ENCODE measurements around the gene PPFIA3.
"Not testable (repeated sequence)": the region's sequence is repeated elsewhere in the genome, so short reads cannot be mapped to it uniquely, and the experiment has no call there.

Gene PPFIA3

GRCh38 chr19:49125025-49125731 is 5.8 kb downstream of the PPFIA3 start:
- no peak for DNase-seq (ENCODE audit: low spot score)

- no peak for DNase-seq (ENCODE audit: low spot score)
These were observed 7.2 kb downstream of the PPFIA3 start for GRCh38 chr19:49126575-49126974.

- DNase-seq (ENCODE audit: low spot score): not testable (repeated sequence)
These were observed 7.9 kb downstream of the PPFIA3 start for GRCh38 chr19:49127225-49127624.

GRCh38 chr19:49127674-49128544 is 8.6 kb downstream of the PPFIA3 start:
- peak; percentile 94 for DNase-seq (ENCODE audit: low spot score)

- DNase-seq (ENCODE audit: low spot score): no peak
These were observed 9.3 kb downstream of the PPFIA3 start for GRCh38 chr19:49128545-49129237.

GRCh38 chr19:49129238-49129583 is 9.9 kb downstream of the PPFIA3 start:
- no peak for DNase-seq (ENCODE audit: low spot score)

- no peak for DNase-seq (ENCODE audit: low spot score)
These were observed 11.0 kb downstream of the PPFIA3 start for GRCh38 chr19:49130325-49130724.

GRCh38 chr19:49132974-49133609 is 13.7 kb downstream of the PPFIA3 start:
- DNase-seq (ENCODE audit: low spot score): peak; percentile 16

- DNase-seq (ENCODE audit: low spot score): peak; percentile 32
These were observed 14.5 kb downstream of the PPFIA3 start for GRCh38 chr19:49133621-49134454.

- DNase-seq (ENCODE audit: low spot score): no peak
These were observed 16.3 kb downstream of the PPFIA3 start for GRCh38 chr19:49135686-49136085.

GRCh38 chr19:49136771-49137171 is 17.4 kb downstream of the PPFIA3 start:
- DNase-seq (ENCODE audit: low spot score): no peak

- no peak for DNase-seq (ENCODE audit: low spot score)
These were observed 21.6 kb downstream of the PPFIA3 start for GRCh38 chr19:49140951-49141350.

- DNase-seq (ENCODE audit: low spot score): no peak
These were observed 22.0 kb downstream of the PPFIA3 start for GRCh38 chr19:49141352-49141751.

- DNase-seq (ENCODE audit: low spot score): peak; percentile 48
These were observed 23.6 kb downstream of the PPFIA3 start for GRCh38 chr19:49142866-49143335.

GRCh38 chr19:49145573-49146407 is 26.4 kb downstream of the PPFIA3 start:
- DNase-seq (ENCODE audit: low spot score): peak; percentile 75

GRCh38 chr19:49146408-49146770 is 27.0 kb downstream of the PPFIA3 start:
- not testable (repeated sequence) for DNase-seq (ENCODE audit: low spot score)

- no peak for DNase-seq (ENCODE audit: low spot score)
These were observed 28.8 kb downstream of the PPFIA3 start for GRCh38 chr19:49148044-49148682.

GRCh38 chr19:49148784-49149651 is 29.7 kb downstream of the PPFIA3 start:
- peak; percentile 76 for DNase-seq (ENCODE audit: low spot score)

- DNase-seq (ENCODE audit: low spot score): no peak
These were observed 30.3 kb downstream of the PPFIA3 start for GRCh38 chr19:49149652-49150105.
